8988T (cell line): Measurements from ENCODE around the gene RXRA.

Source experiments
- DNase-seq: peaks from one replicate; pipeline ENCODE4 v3.0.0; 2011

The RXRA gene

GRCh38 chr9:134370638-134371037 is 44.4 kb downstream of the RXRA start:
- DNase-seq, result no peak

- DNase-seq, result no peak
These were observed 45.5 kb downstream of the RXRA start for GRCh38 chr9:134371731-134372130.

- DNase-seq, result no peak
These were observed 46.5 kb downstream of the RXRA start for GRCh38 chr9:134372581-134373267.

- no peak for DNase-seq
These were observed 47.0 kb downstream of the RXRA start for GRCh38 chr9:134373269-134373668.

- DNase-seq, result no peak
These were observed 47.7 kb downstream of the RXRA start for GRCh38 chr9:134373953-134374300.

GRCh38 chr9:134374301-134375010 is 48.2 kb downstream of the RXRA start:
- no peak for DNase-seq

GRCh38 chr9:134375011-134375390 is 48.7 kb downstream of the RXRA start:
- no peak for DNase-seq

GRCh38 chr9:134375430-134376385 is 49.5 kb downstream of the RXRA start:
- DNase-seq, result no peak

GRCh38 chr9:134376386-134377142 is 50.3 kb downstream of the RXRA start:
- DNase-seq, result no peak

- DNase-seq, result no peak
These were observed 50.9 kb downstream of the RXRA start for GRCh38 chr9:134377143-134377484.

- peak; percentile 90 for DNase-seq
These were observed 51.7 kb downstream of the RXRA start for GRCh38 chr9:134377976-134378375.

- DNase-seq, result peak; percentile 83
These were observed 52.7 kb downstream of the RXRA start for GRCh38 chr9:134378901-134379338.

- peak; percentile 100 for DNase-seq
These were observed 53.6 kb downstream of the RXRA start for GRCh38 chr9:134379831-134380365.

- no peak for DNase-seq
These were observed 54.5 kb downstream of the RXRA start for GRCh38 chr9:134380542-134381271.

GRCh38 chr9:134381272-134381661 is 55.0 kb downstream of the RXRA start:
- no peak for DNase-seq

GRCh38 chr9:134381671-134382516 is 55.6 kb downstream of the RXRA start:
- DNase-seq, result peak; percentile 87

- DNase-seq, result no peak
These were observed 56.5 kb downstream of the RXRA start for GRCh38 chr9:134382733-134383132.

GRCh38 chr9:134383148-134383547 is 56.9 kb downstream of the RXRA start:
- no peak for DNase-seq

- no peak for DNase-seq
These were observed 58.7 kb downstream of the RXRA start for GRCh38 chr9:134384811-134385479.

- DNase-seq, result no peak
These were observed 59.7 kb downstream of the RXRA start for GRCh38 chr9:134385915-134386314.
